Fibroblast of skin of right biceps (primary cell): ENCODE data around the gene HJURP.
"Not testable (repeated sequence)": the region's sequence is repeated elsewhere in the genome, so short reads cannot be mapped to it uniquely, and the experiment has no call there.

Source experiments
- DNase-seq: peaks from one replicate; pipeline ENCODE4 v3.0.0-alpha.2; 2013

Gene HJURP

GRCh38 chr2:233854241-233854981, at the start of gene HJURP:
HJURP (minus strand) TSS chr2:233854535; CDS start chr2:233854500, 35 bp downstream.
- DNase-seq = peak; percentile 97

DNA sequence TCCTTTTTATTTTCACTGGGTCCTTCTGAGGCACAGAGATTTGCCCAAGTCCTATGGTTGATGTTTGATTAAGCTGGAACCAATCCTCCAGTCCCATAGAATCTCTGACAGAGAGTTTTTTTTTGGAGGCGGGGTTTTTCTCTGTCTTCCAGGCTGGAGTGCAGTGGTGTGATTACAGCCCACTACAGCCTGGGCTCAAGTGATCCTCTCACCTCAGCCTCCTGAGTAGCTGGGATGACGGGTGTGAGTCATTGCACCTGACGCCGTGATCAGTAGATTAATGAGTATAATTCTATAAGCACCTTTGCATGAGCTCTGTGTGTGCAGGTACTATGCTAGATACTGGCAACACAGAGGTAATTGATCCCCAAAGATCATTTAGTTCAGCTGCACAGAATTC, 47.5 kb upstream of the HJURP start:
- DNase-seq = no peak

GRCh38 chr2:233901367-233901766, 47.0 kb upstream of the HJURP start:
- no peak for DNase-seq

GRCh38 chr2:233896253-233896652, 41.9 kb upstream of the HJURP start:
- DNase-seq = not testable (repeated sequence)

- DNase-seq = no peak
These were observed 38.5 kb upstream of the HJURP start for GRCh38 chr2:233892793-233893192.

GRCh38 chr2:233882353-233882752, 28.0 kb upstream of the HJURP start:
- DNase-seq = no peak

- not testable (repeated sequence) for DNase-seq
These were observed 17.8 kb upstream of the HJURP start for GRCh38 chr2:233872125-233872524.

GRCh38 chr2:233871432-233871831, 17.1 kb upstream of the HJURP start:
- no peak for DNase-seq

- DNase-seq = peak; percentile 68
These were observed 13.7 kb upstream of the HJURP start, which contains the start of gene MSL3B for GRCh38 chr2:233867993-233868532. MSL3B (minus strand) TSS chr2:233868386.

DNA sequence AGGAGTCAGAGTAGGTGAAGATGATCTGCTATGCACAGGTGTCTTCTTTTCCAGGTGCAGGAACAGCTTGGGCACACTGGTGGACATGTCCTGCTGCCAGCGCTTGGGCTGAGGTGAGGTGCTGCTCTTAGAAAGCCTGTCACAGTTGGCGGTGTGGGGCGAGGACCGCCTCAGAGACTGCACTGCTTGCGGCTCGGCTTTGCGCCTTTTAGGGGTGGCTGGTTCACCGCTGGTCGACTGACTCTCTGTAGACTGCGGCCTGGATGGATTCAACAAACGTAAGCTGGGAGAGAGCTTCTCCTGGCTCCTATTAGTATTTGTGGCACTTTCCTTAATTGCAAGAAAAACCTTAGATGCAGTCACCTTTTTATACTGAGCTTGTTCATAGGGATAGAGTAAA, 12.1 kb upstream of the HJURP start:
- no peak for DNase-seq

- no peak for DNase-seq
These were observed 11.5 kb upstream of the HJURP start for GRCh38 chr2:233865838-233866237.

DNA sequence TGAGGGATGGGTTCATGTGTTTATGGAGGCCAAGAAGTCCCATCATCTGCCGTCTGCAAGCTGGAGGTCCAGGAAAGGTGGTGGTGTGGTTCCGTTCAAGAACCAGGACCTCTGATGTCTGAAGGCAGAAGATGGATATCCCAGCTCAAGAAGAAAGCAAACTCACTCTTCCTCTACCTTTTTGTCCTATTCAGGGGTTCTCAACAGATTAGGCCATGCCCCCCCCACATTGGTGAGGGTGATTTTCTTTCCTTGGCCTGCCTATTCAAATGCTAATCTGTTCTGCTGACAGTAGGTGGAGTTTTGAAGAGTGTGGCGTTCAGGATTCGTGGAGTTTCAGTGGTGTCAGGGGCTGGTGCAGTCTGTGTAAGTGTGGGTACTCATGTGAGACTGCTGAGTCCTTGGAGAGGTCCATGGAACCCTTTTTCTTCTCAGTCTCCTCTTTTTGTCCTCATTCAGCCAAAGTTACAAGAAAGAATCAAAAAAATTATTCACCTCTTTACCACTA, 8.0 kb upstream of the HJURP start:
- no peak for DNase-seq

GRCh38 chr2:233858331-233858730, 4.0 kb upstream of the HJURP start:
- DNase-seq = no peak

DNA sequence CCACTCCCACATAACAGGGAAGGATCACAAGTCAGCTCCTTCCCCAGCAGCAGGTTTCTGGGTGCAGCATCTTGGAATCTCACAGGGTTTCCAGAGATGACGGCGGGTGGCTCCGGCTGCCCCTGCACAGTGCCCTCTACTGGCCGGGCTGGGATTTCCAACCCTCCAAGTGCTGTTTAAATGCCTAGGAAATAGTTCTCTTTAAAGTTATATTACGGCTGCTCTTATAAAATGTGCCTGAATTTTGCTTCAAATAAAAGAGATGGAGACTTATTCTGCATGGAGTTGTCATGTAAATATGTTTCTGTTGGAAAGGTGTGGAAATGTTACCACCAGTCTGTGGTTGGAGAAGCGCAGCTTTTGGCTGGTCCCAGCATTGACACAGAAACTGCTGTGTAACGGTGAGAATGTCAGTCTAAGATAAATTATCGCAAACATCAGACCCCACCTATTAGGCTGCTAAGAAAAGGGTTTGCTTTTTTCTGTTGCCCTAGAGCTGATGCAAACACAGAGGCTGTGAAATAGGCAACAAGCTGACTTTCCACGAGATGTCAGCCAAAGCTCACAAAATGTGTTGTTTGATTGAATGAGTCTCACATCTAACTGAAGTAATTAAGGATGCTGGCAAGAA, 3.3 kb upstream of the HJURP start:
- DNase-seq = no peak

DNA sequence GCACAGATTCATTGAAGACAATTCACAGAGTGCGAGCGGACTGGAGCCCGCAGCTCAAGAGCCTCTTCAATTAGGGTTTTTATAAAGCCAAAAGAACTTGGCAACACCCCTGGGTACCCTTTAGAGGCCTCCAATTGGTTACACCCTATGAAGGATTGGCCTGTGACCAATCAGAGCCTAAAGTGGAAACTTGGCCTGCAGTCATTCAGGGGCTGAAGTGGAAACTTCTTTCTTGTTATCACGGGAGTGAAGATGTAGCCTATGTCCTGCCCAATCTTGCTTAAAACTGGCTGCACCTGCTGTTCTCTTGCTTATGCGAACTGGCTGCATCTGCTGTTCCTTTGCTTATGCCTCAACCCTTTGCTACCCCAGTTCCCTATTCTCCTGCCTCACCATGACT, 1.8 kb upstream of the HJURP start:
- DNase-seq = no peak

DNA sequence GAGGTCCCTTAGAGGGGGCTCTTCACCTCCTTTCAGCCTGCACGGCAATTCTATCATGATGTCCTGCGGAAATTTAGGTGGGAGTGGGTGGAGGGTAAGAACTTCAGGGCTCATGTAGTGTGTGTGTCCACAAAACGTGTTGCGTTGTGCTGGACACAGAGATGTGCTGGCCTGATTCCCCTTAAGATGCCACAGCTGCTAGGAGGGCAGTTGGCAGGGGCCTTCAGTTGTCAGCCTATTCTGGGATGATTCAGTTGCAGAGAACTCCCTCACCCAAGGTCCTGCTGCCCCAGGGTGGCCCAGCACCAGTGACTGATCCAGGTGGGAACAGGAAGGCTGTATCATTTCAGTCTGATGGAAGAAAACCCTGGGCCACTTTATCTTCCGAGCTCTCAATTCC, 1.0 kb upstream of the HJURP start:
- DNase-seq = no peak

- no peak for DNase-seq
These were observed 473 bp downstream of the HJURP start for GRCh38 chr2:233853883-233854240.

DNA sequence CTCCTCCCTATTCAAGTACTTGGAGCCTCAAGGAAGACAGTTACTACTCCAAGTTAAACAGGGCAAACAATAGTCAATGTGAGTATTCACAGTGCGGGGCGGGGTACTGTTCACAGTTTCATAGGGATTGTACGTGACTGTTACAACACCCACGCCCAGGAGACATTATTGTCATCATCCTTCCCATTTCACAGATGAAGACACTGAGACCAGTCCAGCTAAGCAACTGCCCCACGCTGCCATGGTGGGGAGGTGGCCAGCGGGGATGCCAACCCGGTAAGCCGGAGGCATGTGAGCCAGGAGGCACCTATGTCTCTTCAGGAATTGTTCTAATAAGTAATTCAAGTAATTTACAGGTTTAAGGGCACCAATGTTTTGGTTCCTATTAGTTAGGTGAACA, 982 bp downstream of the HJURP start:
- no peak for DNase-seq

DNA sequence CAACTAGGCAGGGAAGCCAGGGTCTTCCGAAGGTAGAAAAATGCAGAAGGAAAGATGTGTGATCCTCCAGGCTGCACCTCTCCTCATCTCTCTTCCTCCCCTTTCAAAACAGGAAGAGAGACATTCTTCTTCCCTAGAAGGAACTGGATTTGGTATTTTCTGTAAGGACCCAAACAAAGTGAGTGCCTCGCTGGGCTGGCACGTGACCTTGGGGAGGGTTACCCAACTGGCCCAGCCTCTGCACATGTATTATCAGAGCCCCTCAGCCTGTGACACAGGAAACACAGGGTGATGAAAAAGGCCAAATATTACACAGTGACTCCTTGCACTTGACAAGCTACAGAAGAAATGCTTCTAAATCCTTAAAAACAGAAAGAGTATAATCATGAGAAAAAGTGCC, 2.3 kb downstream of the HJURP start:
- DNase-seq = no peak

DNA sequence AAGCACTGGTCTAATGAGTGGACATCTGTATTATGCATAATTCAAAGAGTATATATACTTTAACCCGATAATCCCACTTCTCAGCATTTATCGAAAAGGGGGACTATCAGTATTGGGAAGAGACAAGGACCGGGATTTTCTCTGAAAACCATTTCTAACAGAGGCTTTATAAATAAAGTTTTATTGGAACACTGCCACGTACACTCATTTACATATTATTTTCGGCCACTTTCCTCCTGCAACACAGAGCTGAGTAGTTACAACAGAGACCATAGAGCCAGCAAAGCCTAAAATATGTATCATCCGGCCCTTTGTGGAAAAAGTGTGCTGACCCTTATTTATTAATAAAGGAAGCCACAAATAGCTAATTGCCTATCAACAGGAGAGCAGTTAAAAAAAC, 3.2 kb downstream of the HJURP start:
- no peak for DNase-seq

DNA sequence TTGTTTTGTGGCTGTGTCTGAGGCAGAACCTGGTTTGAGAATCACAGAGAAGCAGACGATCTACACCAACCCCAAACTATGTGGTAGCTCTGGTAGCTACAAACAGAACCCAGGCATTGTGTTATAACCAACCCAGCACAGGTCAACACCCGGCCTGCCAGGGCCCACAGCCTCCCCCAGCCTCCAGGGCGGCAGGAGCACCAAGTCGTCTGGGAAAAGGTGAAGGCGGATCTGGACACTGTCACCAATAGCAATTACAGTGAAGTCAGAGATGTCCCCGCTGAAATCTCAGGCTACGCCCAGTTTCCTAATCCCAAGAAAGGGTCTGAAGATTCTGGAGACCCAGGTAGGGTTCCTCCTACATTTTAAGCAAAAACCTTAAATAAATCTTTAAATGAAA, 3.6 kb downstream of the HJURP start:
- DNase-seq = no peak

DNA sequence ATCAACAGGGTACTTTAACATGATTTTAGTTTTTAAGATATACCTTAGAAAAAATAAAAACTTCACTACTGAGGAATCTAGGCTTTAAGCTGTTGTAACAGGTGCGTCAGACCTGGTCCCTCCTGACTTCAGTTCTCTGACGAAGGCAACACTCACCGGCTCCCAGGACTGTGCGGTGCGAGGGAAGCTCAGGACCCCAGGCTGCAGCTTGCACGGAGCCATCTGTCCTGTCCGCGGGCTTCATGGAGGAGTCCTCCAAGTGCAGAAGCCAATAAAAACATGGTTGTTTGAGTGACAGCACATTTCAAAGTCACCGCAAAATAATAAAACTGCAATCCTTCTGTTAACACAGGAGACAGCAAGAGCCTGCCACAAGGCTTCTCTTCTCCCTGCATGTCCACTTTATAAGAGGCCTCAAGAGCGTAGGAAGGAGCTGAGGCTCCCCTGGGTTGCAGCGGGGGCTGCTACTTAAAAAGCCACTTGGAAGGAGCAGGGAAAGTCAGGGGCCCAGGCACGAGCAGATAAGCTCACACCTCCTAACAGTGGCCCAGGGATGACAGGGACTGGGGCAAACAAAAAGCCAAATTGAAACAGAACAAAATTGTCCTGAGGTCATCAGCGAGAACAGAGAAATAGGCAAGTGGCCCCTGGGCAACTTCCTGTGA, 4.6 kb downstream of the HJURP start:
- no peak for DNase-seq

- DNase-seq = no peak
These were observed 6.1 kb downstream of the HJURP start for GRCh38 chr2:233848276-233848675.
